Liver (tissue), 9 donors: ENCODE measurements around the gene PKNOX1. TPM values are rescaled to one million over a fixed set of nuclear protein-coding genes. Genes with fewer than 3 reads are reported as not detected.
"Not testable (repeated sequence)": the region's sequence is repeated elsewhere in the genome, so short reads cannot be mapped to it uniquely, and the experiment has no call there.

ENCODE experiments used
- DNase-seq: peaks from one replicate; pipeline ENCODE4 v3.0.0-alpha.2; 2017; ENCODE audit warnings: low spot score
- H3K27ac ChIP-seq, 2 donors: one replicate each; pipeline ENCODE4 v1.7.0; 2013; ENCODE audit warnings: inconsistent platforms in 2 of 2, low read length in 2 of 2, control low read depth in 1 of 2, low read depth in 1 of 2, mild to moderate bottlenecking in 1 of 2
- H3K27me3 ChIP-seq, 4 donors: one replicate each; pipeline versions ENCODE4 v1.6.1 to v1.7.0; 2013; ENCODE audit warnings: low read length in 3 of 4, inconsistent platforms in 1 of 4, mild to moderate bottlenecking in 1 of 4, moderate library complexity in 1 of 4; ENCODE audit not compliant: control insufficient read depth in 4 of 4, insufficient read depth in 4 of 4
- H3K36me3 ChIP-seq, 4 donors: one replicate each; pipeline versions ENCODE4 v1.6.1 to v1.7.0; 2013; ENCODE audit warnings: low read length in 3 of 4, mild to moderate bottlenecking in 3 of 4, low read depth in 1 of 4, moderate library complexity in 1 of 4; ENCODE audit not compliant: control insufficient read depth in 4 of 4, insufficient read depth in 3 of 4
- H3K4me1 ChIP-seq, 4 donors: one replicate each; pipeline versions ENCODE4 v1.6.1 to v1.7.0; 2013; ENCODE audit warnings: low read length in 3 of 4, mild to moderate bottlenecking in 3 of 4, moderate library complexity in 1 of 4; ENCODE audit not compliant: control insufficient read depth in 4 of 4, insufficient read depth in 4 of 4
- H3K4me3 ChIP-seq, 3 donors: one replicate each; pipeline versions ENCODE4 v1.6.1 to v1.7.0; 2013; ENCODE audit warnings: low read length in 3 of 3, control low read depth in 1 of 3, low read depth in 1 of 3, mild to moderate bottlenecking in 1 of 3
- H3K9ac ChIP-seq, 2 donors: one replicate each; pipeline ENCODE4 v1.7.0; 2013; ENCODE audit warnings: low read length in 2 of 2, mild to moderate bottlenecking in 2 of 2, moderate library complexity in 2 of 2, control low read depth in 1 of 2, low read depth in 1 of 2
- H3K9me3 ChIP-seq, 4 donors: one replicate each; pipeline versions ENCODE4 v1.6.1 to v1.7.0; 2013; ENCODE audit warnings: low read length in 3 of 4; ENCODE audit not compliant: control insufficient read depth in 4 of 4
- ATF3 ChIP-seq: IDR thresholded peaks from 2 replicates; pipeline ENCODE4 v1.6.1; 2016; ENCODE audit warnings: antibody characterized with exemption
- CTCF ChIP-seq: fragments of 150-350 bp; IDR thresholded peaks from 2 replicates; pipeline ENCODE4 v1.5.1; 2017; ENCODE audit warnings: improper control_type of control experiment, low read depth, low read length; ENCODE audit not compliant: missing input control
- FOXA1 ChIP-seq: IDR thresholded peaks from 2 replicates; pipeline ENCODE4 v1.6.1; 2016; ENCODE audit warnings: antibody characterized with exemption
- FOXA2 ChIP-seq: IDR thresholded peaks from 2 replicates; pipeline ENCODE4 v1.6.1; 2016; ENCODE audit warnings: antibody characterized with exemption
- GABPA ChIP-seq, 2 donors: IDR thresholded peaks in 1 of 2; conservative IDR thresholded peaks in 1 of 2; 2 replicates each; pipeline ENCODE4 v1.6.1; 2016; ENCODE audit warnings: antibody characterized with exemption in 2 of 2, mild to moderate bottlenecking in 1 of 2, moderate library complexity in 1 of 2
- HNF4A ChIP-seq, 2 donors: conservative IDR thresholded peaks; 2 replicates each; pipeline ENCODE4 v1.6.1; 2016; ENCODE audit warnings: antibody characterized with exemption in 2 of 2, mild to moderate bottlenecking in 2 of 2
- HNF4G ChIP-seq: IDR thresholded peaks from 2 replicates; pipeline ENCODE4 v1.6.1; 2016; ENCODE audit warnings: antibody characterized with exemption
- JUND ChIP-seq, 2 donors: IDR thresholded peaks; 2 replicates each; pipeline ENCODE4 v1.6.1; 2016; ENCODE audit warnings: antibody characterized with exemption in 2 of 2
- REST ChIP-seq: IDR thresholded peaks from 2 replicates; pipeline ENCODE4 v1.6.1; 2016; ENCODE audit warnings: antibody characterized with exemption, mild to moderate bottlenecking
- RXRA ChIP-seq, 2 donors: IDR thresholded peaks; 2 replicates each; pipeline ENCODE4 v1.6.1; 2017 to 2018; ENCODE audit warnings: antibody characterized with exemption in 2 of 2, mild to moderate bottlenecking in 1 of 2
- SP1 ChIP-seq: IDR thresholded peaks from 2 replicates; pipeline ENCODE4 v1.6.1; 2018; ENCODE audit warnings: antibody characterized with exemption, mild to moderate bottlenecking
- TAF1 ChIP-seq: conservative IDR thresholded peaks from 2 replicates; pipeline ENCODE4 v1.6.1; 2016; ENCODE audit warnings: antibody characterized with exemption, mild to moderate bottlenecking
- YY1 ChIP-seq: IDR thresholded peaks from 2 replicates; pipeline ENCODE4 v1.6.1; 2016; ENCODE audit warnings: antibody characterized with exemption, mild to moderate bottlenecking
- WGBS: extraction: QIAGEN DNeasy Blood & Tissue Kit; methylation state at CpG from one replicate; pipeline ENCODE4 v1.1.7; 2013; 5-methylcytosine and 5-hydroxymethylcytosine counted together
- polyA plus RNA-seq, 2 donors: library from polyadenylated mRNA; stranded (reverse) in 1 of 2; unstranded in 1 of 2; fragments of 200-250 nt in 1 of 2; fragments of >200 nt in 1 of 2; fragmentation: Nextera tagmentation in 1 of 2; extraction: Ambion mirVana in 1 of 2; gene quantifications; one replicate each; pipeline versions ENCODE4 v1.2.1 to v1.2.3, GENCODE V29; 2013 to 2015
- total RNA-seq, 2 donors: library from RNA; depleted of rRNA; stranded (reverse); fragments of >200 nt; gene quantifications; one replicate each; pipeline ENCODE4 v1.2.3, GENCODE V29; 2014
- TF ChIP-seq, protein P1 (sequence below): IDR thresholded peaks from 2 replicates; pipeline ENCODE4 v1.6.1; 2016; ENCODE audit warnings: antibody characterized with exemption
- TF ChIP-seq, protein P2 (sequence below): IDR thresholded peaks from 2 replicates; pipeline ENCODE4 v1.6.1; 2016; ENCODE audit warnings: antibody characterized with exemption
- donor health status: healthy.
- donor health status: healthy.
- donor health status: healthy.
- donor health status: healthy.
- donor health status: healthy.

PKNOX1 gene
- total and polyA plus RNA-seq, 4 donors = 2.8 to 10.3 (median 8.0) TPM

- H3K9me3 ChIP-seq = no peaks in the 10 kb centered on the region
- H3K36me3 ChIP-seq = peaks cover 7 to 24% (median 15%) of the 10 kb centered on the region in 4 donors
- no peak overlapping the region for H3K4me3 ChIP-seq
- no peak for TF ChIP-seq SP1
- no peak for TF ChIP-seq YY1
- no peak for TF ChIP-seq TAF1
- no peak for TF ChIP-seq HNF4A (conservative IDR thresholded peaks at IDR 0.05)
- TF ChIP-seq FOXA2 = no peak
- no peak for TF ChIP-seq JUND (IDR thresholded peaks at IDR 0.05)
- no peak for TF ChIP-seq REST
- no peak for TF ChIP-seq ATF3
- no peak for TF ChIP-seq RXRA (IDR thresholded peaks at IDR 0.05)
- TF ChIP-seq, protein P1, sequence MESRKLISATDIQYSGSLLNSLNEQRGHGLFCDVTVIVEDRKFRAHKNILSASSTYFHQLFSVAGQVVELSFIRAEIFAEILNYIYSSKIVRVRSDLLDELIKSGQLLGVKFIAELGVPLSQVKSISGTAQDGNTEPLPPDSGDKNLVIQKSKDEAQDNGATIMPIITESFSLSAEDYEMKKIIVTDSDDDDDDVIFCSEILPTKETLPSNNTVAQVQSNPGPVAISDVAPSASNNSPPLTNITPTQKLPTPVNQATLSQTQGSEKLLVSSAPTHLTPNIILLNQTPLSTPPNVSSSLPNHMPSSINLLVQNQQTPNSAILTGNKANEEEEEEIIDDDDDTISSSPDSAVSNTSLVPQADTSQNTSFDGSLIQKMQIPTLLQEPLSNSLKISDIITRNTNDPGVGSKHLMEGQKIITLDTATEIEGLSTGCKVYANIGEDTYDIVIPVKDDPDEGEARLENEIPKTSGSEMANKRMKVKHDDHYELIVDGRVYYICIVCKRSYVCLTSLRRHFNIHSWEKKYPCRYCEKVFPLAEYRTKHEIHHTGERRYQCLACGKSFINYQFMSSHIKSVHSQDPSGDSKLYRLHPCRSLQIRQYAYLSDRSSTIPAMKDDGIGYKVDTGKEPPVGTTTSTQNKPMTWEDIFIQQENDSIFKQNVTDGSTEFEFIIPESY = no peak
- TF ChIP-seq HNF4G = no peak
- TF ChIP-seq FOXA1 = no peak
- TF ChIP-seq, protein P2, sequence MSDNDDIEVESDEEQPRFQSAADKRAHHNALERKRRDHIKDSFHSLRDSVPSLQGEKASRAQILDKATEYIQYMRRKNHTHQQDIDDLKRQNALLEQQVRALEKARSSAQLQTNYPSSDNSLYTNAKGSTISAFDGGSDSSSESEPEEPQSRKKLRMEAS = no peak
- no peak for TF ChIP-seq CTCF
- no peaks in the 10 kb centered on the region for H3K27me3 ChIP-seq
- WGBS = 98% methylated on average over 1 of the region's 1 CpG
- no peak overlapping the region for H3K9ac ChIP-seq
- no peak for DNase-seq
- no peak overlapping the region for H3K27ac ChIP-seq
- H3K4me1 ChIP-seq = no peaks in the 10 kb centered on the region
Measured at GRCh38 chr21:43034101-43034500, 59.7 kb downstream of the PKNOX1 start.

GRCh38 chr21:43034826-43035225, 60.5 kb downstream of the PKNOX1 start:
- TF ChIP-seq JUND (IDR thresholded peaks at IDR 0.05) (no peak), ATF3 (no peak), GABPA (IDR thresholded peaks at IDR 0.05 in 1 of 2, conservative IDR thresholded peaks at IDR 0.05 in 1 of 2) (no peak)
- H3K27me3 ChIP-seq = no peaks in the 10 kb centered on the region
- H3K4me1 ChIP-seq = no peaks in the 10 kb centered on the region
- H3K9ac ChIP-seq = no peak overlapping the region
- DNase-seq = no peak
- peaks cover 7 to 19% (median 12%) of the 10 kb centered on the region in 4 donors for H3K36me3 ChIP-seq
- H3K9me3 ChIP-seq = no peaks in the 10 kb centered on the region
- no peak overlapping the region for H3K27ac ChIP-seq
- no peak overlapping the region for H3K4me3 ChIP-seq
- 87% methylated on average over 5 of the region's 5 CpGs for WGBS

- not testable (repeated sequence) for H3K4me3 ChIP-seq, H3K9me3 ChIP-seq, H3K4me1 ChIP-seq, H3K27me3 ChIP-seq, H3K27ac ChIP-seq, H3K36me3 ChIP-seq, DNase-seq, H3K9ac ChIP-seq
- WGBS = 64% methylated on average over 11 of the region's 17 CpGs
Measured at GRCh38 chr21:43036889-43037288, 62.5 kb downstream of the PKNOX1 start.

- not testable (repeated sequence) for H3K9me3 ChIP-seq, H3K27me3 ChIP-seq, H3K27ac ChIP-seq, H3K9ac ChIP-seq, H3K36me3 ChIP-seq, H3K4me3 ChIP-seq, DNase-seq, H3K4me1 ChIP-seq
- WGBS = 65% methylated on average over 18 of the region's 19 CpGs
Measured at GRCh38 chr21:43037918-43038658, 63.7 kb downstream of the PKNOX1 start.
